ENCODE results near the gene SPATA21. TPM values are rescaled to one million over a fixed set of nuclear protein-coding genes. Genes with fewer than 3 reads are reported as not detected.

SPATA21 gene
- total RNA-seq, 1 experiment from 2014 or later = not detected

- peaks cover 8% of the 10 kb centered on the region for H3K4me1 Mint-ChIP-seq
- ATAC-seq (no peak), DNase-seq (ENCODE audit: low spot score) (no peak)
- H3K27me3 Mint-ChIP-seq (ENCODE audit: low read depth) = no peaks in the 10 kb centered on the region
- no peak for TF ChIP-seq GRHL2 (CRISPR knock-in tag; IDR thresholded peaks at IDR 0.05; ENCODE audit: insufficient replicate concordance, severe bottlenecking)
- no peak for TF ChIP-seq ATF6 (CRISPR knock-in tag; IDR thresholded peaks at IDR 0.05)
- TF ChIP-seq ETV6 (CRISPR knock-in tag; IDR thresholded peaks at IDR 0.05) = no peak
- no peak for TF ChIP-seq ZNF671 (CRISPR knock-in tag; IDR thresholded peaks at IDR 0.05)
- POLR2A ChIA-PET = no interaction called here
- no peak overlapping the region for H3K4me3 Mint-ChIP-seq
- no peaks in the 10 kb centered on the region for H3K36me3 Mint-ChIP-seq
- H3K9me3 Mint-ChIP-seq = no peaks in the 10 kb centered on the region
- no peak overlapping the region for H3K27ac Mint-ChIP-seq
- CTCF ChIA-PET = no interaction called here
Measured at GRCh38 chr1:16406868-16407267, 30.4 kb downstream of the SPATA21 start.

GRCh38 chr1:16405441-16405840 is 31.8 kb downstream of the SPATA21 start:
- Mint-ChIP-seq H3K27ac (no peak overlapping the region), H3K4me3 (no peak overlapping the region)
- peak; percentile 10; the same call in 1 of the 2 replicates for ATAC-seq

GRCh38 chr1:16402742-16403141 is 34.5 kb downstream of the SPATA21 start:
- ChIA-PET CTCF (interaction anchor here (0.7 to 1.3 kb wide), 4 partner anchors 9 to 913 kb away, joined by 3 to 5 read pairs (median 4); partner anchors contain the start of gene NECAP2), POLR2A (interaction anchor here (0.7 to 1.1 kb wide), 2 partner anchors 34 to 36 kb away, joined by 3 to 4 read pairs; partner anchors contain the start of gene SZRD1)

More at GRCh38 chr1:16405441-16405840, 31.8 kb downstream of the SPATA21 start:
- ChIA-PET POLR2A (interaction anchor here (0.6 kb wide), 1 partner anchor 20 kb away, joined by 6 read pairs; no protein-coding TSS in a partner anchor), CTCF (interaction anchor here (0.6 kb wide), 2 partner anchors 17 to 373 kb away, joined by 4 to 5 read pairs; no protein-coding TSS in a partner anchor)
- Mint-ChIP-seq H3K36me3 (no peaks in the 10 kb centered on the region), H3K27me3 (ENCODE audit: low read depth) (no peaks in the 10 kb centered on the region), H3K4me1 (peaks cover 8% of the 10 kb centered on the region), H3K9me3 (no peaks in the 10 kb centered on the region)
- TF ChIP-seq IRF2 (CRISPR knock-in tag; IDR thresholded peaks at IDR 0.05; ENCODE audit: borderline replicate concordance, low read depth) (no peak), ZNF423 (CRISPR knock-in tag; IDR thresholded peaks at IDR 0.05) (no peak), NFE2L1 (CRISPR knock-in tag; IDR thresholded peaks at IDR 0.05) (no peak), FOXK1 (CRISPR knock-in tag; IDR thresholded peaks at IDR 0.05) (no peak), AR (CRISPR knock-in tag; IDR thresholded peaks at IDR 0.05) (no peak), ZBTB21 (CRISPR knock-in tag; IDR thresholded peaks at IDR 0.05; ENCODE audit: borderline replicate concordance) (no peak), ERG (CRISPR knock-in tag; IDR thresholded peaks at IDR 0.05) (no peak), JAZF1 (CRISPR knock-in tag; IDR thresholded peaks at IDR 0.05) (no peak), FOXJ3 (CRISPR knock-in tag; IDR thresholded peaks at IDR 0.05; ENCODE audit: borderline replicate concordance) (no peak), ZNF317 (CRISPR knock-in tag; IDR thresholded peaks at IDR 0.05; ENCODE audit: borderline replicate concordance, low read depth) (no peak)
- DNase-seq (ENCODE audit: low spot score) = no peak

More at GRCh38 chr1:16402742-16403141, 34.5 kb downstream of the SPATA21 start:
- H3K4me3 Mint-ChIP-seq = no peak overlapping the region
- DNase-seq (ENCODE audit: low spot score) (no peak), ATAC-seq (no peak)
- no peaks in the 10 kb centered on the region for H3K27me3 Mint-ChIP-seq (ENCODE audit: low read depth)
- H3K36me3 Mint-ChIP-seq = no peaks in the 10 kb centered on the region
- no peaks in the 10 kb centered on the region for H3K9me3 Mint-ChIP-seq
- TF ChIP-seq AR (CRISPR knock-in tag; IDR thresholded peaks at IDR 0.05) (no peak), ZBTB21 (CRISPR knock-in tag; IDR thresholded peaks at IDR 0.05; ENCODE audit: borderline replicate concordance) (no peak)
- H3K27ac Mint-ChIP-seq = no peak overlapping the region
- H3K4me1 Mint-ChIP-seq = peaks cover 3% of the 10 kb centered on the region; the same call in 1 of the 2 replicates

All from WTC11 (cell line).